Myocyte (in vitro differentiated cells): Measurements from ENCODE around the gene SLC29A4. TPM values are rescaled to one million over a fixed set of nuclear protein-coding genes. Genes with fewer than 3 reads are reported as not detected.
"Not testable (repeated sequence)": the region's sequence is repeated elsewhere in the genome, so short reads cannot be mapped to it uniquely, and the experiment has no call there.

ENCODE experiments used
- DNase-seq: peaks from one replicate; pipeline ENCODE4 v3.0.0-alpha.2; 2012; ENCODE audit warnings: low read depth
- total RNA-seq: library from RNA; depleted of rRNA; stranded (reverse); fragments of >200 nt; gene quantifications from 2 replicates; pipeline ENCODE4 v1.2.3, GENCODE V29; 2014

SLC29A4 gene
- total RNA-seq, 1 donor from 2014 or later: 4.8 TPM

- no peak for DNase-seq
These were observed 12.6 kb downstream of the SLC29A4 start for GRCh38 chr7:5295039-5296014.

- no peak for DNase-seq
These were observed 13.4 kb downstream of the SLC29A4 start for GRCh38 chr7:5296015-5296610.

- DNase-seq: no peak
These were observed 14.0 kb downstream of the SLC29A4 start for GRCh38 chr7:5296611-5297226.

- no peak for DNase-seq
These were observed 17.6 kb downstream of the SLC29A4 start for GRCh38 chr7:5300366-5300765.

GRCh38 chr7:5302577-5302976 lies 19.8 kb downstream of the SLC29A4 start:
- no peak for DNase-seq

- DNase-seq: no peak
These were observed 20.3 kb downstream of the SLC29A4 start for GRCh38 chr7:5303061-5303460.

GRCh38 chr7:5303591-5304505 lies 21.1 kb downstream of the SLC29A4 start:
- no peak for DNase-seq

GRCh38 chr7:5305050-5305449 lies 22.3 kb downstream of the SLC29A4 start:
- DNase-seq: not testable (repeated sequence)

GRCh38 chr7:5307221-5308142 lies 24.7 kb downstream of the SLC29A4 start:
- DNase-seq: not testable (repeated sequence)

- DNase-seq: no peak
These were observed 26.4 kb downstream of the SLC29A4 start for GRCh38 chr7:5309146-5309545.

- DNase-seq: no peak
These were observed 28.2 kb downstream of the SLC29A4 start for GRCh38 chr7:5310822-5311405.

GRCh38 chr7:5312276-5313070 lies 29.7 kb downstream of the SLC29A4 start:
- DNase-seq: not testable (repeated sequence)

GRCh38 chr7:5313076-5313885 lies 30.5 kb downstream of the SLC29A4 start:
- DNase-seq: not testable (repeated sequence)

GRCh38 chr7:5314864-5315263 lies 32.1 kb downstream of the SLC29A4 start:
- DNase-seq: no peak

- no peak for DNase-seq
These were observed 33.0 kb downstream of the SLC29A4 start for GRCh38 chr7:5315761-5316160.

- not testable (repeated sequence) for DNase-seq
These were observed 35.9 kb downstream of the SLC29A4 start for GRCh38 chr7:5318613-5319012.

- DNase-seq: no peak
These were observed 37.6 kb downstream of the SLC29A4 start for GRCh38 chr7:5320391-5320790.
